Peyer's patch (tissue), 4 donors: Measurements from ENCODE around the gene CISD3.

Experiments used
- POLR2A ChIP-seq, 2 donors: fragments of 450-650 bp; IDR thresholded peaks; one replicate each; pipeline ENCODE4 v1.5.1; 2017; ENCODE audit warnings: antibody characterized with exemption in 2 of 2, mild to moderate bottlenecking in 2 of 2, moderate library complexity in 2 of 2
- TF ChIP-seq, protein P1 (sequence below), 6 experiments: fragments of 450-650 bp in 4 of 6; fragments of 200-600 bp in 2 of 6; sonication (generic) in 1 of 6; IDR thresholded peaks; one replicate each; pipeline ENCODE4 v1.5.1; 2017 to 2019; ENCODE audit warnings: antibody characterized with exemption in 6 of 6, mild to moderate bottlenecking in 3 of 6, moderate library complexity in 1 of 6

DNA sequence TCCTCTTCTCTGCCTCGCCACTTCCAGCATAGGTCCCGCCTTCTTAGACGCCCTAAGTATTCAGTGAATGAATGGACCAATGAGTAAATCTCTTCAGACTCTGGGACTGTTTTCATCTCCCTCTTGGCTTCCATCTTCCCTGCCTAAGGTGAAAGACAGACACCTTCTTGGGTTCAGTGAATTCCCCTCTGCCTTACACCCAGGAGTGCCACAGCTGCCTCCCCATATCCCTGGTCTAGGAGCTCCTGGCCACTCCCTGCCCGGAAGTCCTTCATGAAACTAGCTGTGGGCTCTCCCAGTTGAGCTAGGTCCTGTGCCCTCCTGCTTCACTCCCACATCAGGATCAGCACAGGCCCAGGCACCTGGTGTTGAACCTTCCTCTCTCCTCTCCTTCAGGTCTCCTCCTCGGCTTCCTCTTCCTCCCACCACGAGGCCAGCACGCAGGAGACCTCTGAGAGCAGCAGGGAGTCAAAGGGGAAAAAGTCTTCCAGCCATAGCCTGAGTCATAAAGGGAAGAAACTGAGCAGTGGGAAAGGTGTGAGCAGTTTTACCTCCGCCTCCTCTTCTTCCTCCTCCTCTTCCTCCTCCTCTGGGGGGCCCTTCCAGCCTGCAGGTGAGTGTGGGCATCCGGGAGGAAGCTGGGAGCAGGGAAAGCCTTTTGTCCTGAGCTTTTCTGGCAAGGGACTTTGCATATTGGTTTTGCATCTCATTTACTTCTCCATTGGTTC is 14.8 kb upstream of the CISD3 start:
- TF ChIP-seq, protein P1, sequence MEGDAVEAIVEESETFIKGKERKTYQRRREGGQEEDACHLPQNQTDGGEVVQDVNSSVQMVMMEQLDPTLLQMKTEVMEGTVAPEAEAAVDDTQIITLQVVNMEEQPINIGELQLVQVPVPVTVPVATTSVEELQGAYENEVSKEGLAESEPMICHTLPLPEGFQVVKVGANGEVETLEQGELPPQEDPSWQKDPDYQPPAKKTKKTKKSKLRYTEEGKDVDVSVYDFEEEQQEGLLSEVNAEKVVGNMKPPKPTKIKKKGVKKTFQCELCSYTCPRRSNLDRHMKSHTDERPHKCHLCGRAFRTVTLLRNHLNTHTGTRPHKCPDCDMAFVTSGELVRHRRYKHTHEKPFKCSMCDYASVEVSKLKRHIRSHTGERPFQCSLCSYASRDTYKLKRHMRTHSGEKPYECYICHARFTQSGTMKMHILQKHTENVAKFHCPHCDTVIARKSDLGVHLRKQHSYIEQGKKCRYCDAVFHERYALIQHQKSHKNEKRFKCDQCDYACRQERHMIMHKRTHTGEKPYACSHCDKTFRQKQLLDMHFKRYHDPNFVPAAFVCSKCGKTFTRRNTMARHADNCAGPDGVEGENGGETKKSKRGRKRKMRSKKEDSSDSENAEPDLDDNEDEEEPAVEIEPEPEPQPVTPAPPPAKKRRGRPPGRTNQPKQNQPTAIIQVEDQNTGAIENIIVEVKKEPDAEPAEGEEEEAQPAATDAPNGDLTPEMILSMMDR (IDR thresholded peaks at IDR 0.05), result no peak
- TF ChIP-seq POLR2A (IDR thresholded peaks at IDR 0.05), result no peak
